GM21737 (cell line): ENCODE data around the gene SNRPD2.
A peak's percentile ranks its signal among the peaks of the same experiment; 100 is the strongest.

ENCODE experiments used
- ATAC-seq: cut with Tn5 transposase; IDR thresholded peaks from one replicate; pipeline ENCODE4 v1.9.1; 2021; ENCODE audit warnings: mild to moderate bottlenecking, moderate library complexity; ENCODE audit not compliant: unreplicated experiment

SNRPD2 gene

DNA sequence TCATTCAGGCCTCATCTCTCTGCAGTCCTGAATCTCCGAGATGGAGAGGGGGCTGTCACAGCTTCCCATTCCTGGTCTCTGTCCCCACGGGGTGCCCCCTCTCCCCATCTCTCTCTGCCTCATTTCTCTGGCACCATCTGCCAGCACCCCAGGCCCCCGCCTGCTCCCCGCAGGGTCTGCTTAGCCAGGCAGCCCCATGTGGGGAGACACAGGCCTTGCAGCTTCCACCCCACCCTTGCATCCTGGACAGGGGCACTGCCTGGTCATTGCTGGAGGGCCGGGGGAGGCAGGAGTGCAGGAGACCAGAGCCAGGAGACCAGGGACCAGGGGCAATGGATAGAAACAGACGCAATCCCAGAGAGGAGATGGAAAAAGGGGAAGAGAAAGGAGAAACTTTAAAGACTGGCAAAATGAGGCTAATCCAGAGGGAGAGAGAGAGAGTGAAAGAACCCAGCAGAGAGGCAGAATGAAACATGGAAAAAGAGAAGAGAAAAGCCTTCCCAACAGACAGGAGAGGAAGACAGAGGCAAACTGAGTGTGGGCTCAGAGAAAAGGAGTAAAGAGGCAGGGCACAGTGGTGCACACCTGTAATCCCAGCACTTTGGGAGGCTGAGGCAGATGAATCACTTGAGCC is 32.5 kb downstream of the SNRPD2 start:
- no peak for ATAC-seq

GRCh38 chr19:45657520-45658167 is 34.1 kb downstream of the SNRPD2 start:
- no peak for ATAC-seq

- no peak for ATAC-seq
These were observed 36.7 kb downstream of the SNRPD2 start for GRCh38 chr19:45655073-45655472.

DNA sequence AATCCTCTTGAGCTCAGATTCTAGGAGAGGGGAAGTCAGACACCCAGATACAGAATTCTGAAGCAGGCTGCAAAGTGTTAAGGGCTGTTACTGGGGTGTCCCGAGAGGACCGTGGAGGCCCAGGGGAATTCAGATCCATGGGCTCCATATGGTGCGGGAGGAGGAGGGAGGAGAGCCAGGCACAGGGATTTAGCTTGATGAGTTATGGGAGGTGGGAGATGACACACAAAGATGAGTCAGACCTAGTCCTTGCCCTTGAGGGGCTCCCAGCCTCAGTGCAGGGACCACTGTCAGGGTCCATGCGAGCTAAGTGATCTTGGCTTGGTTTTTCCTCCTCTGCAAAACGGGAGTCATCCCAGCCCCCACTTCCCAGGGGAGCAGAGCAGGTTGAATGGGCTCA is 38.1 kb downstream of the SNRPD2 start:
- no peak for ATAC-seq

- no peak for ATAC-seq
These were observed 41.0 kb downstream of the SNRPD2 start for GRCh38 chr19:45650722-45651121.

- ATAC-seq, result no peak
These were observed 45.4 kb downstream of the SNRPD2 start for GRCh38 chr19:45646345-45646698.

DNA sequence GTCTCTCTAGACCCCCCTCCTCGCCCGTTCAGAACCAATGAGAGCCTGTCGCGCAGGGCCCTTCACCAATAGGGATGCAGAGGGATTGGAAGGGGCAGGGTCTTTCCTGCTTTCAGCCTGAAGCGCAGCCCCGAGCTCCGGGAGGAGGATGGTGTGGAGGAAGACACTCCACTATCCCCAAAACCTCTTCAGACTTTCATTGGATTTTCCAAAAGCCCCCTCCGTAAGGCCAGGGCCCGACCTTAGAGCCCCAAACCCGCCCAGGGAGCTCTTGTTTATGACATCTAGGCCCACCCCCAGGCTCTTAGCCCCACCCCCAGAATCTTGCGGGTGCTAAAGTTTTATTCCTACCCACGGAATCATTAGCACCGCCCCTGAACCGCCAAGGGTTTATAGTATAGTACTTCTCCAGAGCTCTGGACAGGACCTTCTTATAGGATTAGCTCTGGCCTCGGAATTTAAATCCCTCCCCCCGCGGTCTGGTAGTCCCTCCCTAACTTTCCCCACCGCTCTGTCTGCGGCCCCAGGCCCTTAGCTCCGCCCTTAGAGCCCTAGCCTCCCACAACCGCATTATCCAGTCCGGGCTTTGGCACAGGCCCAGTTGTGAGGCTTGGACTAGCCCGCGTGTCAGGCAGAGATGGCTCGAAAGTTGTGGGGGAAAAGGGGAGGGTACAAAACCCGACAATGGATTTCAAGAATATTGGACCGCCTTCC is 46.0 kb downstream of the SNRPD2 start:
- no peak for ATAC-seq

- no peak for ATAC-seq
These were observed 46.6 kb downstream of the SNRPD2 start for GRCh38 chr19:45645068-45645630.

GRCh38 chr19:45643927-45644771 is 47.6 kb downstream of the SNRPD2 start:
- no peak for ATAC-seq

DNA sequence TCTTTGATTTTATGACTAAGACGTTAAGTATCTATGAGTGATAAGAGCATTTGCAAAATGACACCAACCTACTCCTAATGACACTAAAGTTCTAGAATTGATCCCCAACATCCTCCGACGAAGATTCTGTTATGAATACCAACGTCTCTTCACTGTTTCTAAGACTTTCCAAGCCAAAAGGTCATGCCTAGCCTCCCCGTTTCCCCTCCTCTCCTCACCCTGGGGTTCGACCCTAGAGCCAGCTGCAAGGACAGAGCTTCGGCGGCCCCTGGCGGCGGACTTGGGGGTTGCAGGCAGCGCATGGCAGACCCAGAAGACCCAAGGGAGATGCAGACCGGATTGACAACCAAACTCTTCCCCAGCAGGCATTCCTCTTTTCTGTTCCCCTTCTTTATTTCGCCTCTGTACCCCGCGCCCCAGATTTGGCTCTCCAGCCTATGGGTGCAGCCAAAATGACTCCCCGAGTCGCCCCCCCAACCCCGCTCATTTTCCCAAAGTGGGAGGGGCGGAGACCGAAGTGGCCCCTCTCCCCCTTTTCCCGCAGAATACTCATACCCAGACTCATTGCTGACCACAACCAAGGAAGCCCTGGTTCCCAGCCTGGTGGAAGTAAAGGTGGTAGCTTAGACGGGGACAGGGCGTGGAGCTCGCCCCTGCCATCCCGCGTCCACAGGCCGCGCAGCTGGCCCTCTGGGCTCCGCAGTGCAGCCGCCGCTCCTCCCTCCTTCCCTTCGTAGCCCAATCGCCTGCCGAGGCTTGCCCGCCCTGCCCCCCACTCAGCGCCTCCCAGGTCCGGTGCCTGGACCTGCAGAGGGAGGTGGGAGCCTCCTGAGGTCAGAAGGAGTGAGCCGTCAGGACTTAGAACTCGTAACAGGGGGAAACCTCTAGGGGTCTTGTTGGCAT is 48.5 kb downstream of the SNRPD2 start:
- ATAC-seq, result peak; percentile 32

DNA sequence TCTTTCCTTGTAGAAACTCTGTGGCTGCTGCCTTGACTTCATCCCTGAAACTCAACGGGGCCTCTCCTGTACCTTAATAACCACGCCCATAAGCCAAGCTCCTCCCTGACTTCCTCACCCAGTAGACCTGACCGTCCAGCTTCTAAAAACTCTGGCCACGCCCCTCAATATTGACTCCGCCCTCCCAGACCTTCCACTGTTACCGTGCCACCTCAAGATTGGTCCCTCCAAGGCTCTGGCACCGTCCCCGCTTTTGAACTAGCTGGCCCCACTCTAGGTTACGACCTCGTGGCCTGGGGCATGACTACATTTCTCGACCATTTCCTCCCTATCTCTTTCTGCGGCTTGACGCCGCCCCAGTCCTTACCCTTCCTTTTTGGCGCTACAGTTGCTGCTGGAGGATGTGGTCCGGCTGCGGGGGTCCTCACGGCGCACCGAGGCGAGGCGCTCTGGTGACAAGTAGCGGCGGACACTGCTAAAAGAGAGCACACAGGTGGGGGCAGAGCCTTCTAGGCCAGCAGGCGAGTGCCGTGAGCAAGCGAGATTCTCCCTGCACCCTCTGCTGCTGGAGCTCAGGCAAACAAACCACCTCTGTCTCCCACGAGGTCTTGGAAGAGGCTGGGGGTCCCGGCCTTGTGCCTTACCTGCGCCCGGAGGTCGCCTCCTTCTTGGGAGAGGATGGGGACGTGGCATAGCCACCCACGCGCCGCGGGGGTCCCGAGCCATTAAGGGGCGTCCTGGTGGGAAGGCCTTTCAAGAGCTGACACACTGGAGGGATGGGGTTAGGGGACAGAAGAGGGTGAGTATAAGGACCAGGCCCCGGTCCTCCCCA is 50.3 kb downstream of the SNRPD2 start:
- peak; percentile 39 for ATAC-seq

- ATAC-seq, result no peak
These were observed 50.9 kb downstream of the SNRPD2 start for GRCh38 chr19:45640849-45641273.

DNA sequence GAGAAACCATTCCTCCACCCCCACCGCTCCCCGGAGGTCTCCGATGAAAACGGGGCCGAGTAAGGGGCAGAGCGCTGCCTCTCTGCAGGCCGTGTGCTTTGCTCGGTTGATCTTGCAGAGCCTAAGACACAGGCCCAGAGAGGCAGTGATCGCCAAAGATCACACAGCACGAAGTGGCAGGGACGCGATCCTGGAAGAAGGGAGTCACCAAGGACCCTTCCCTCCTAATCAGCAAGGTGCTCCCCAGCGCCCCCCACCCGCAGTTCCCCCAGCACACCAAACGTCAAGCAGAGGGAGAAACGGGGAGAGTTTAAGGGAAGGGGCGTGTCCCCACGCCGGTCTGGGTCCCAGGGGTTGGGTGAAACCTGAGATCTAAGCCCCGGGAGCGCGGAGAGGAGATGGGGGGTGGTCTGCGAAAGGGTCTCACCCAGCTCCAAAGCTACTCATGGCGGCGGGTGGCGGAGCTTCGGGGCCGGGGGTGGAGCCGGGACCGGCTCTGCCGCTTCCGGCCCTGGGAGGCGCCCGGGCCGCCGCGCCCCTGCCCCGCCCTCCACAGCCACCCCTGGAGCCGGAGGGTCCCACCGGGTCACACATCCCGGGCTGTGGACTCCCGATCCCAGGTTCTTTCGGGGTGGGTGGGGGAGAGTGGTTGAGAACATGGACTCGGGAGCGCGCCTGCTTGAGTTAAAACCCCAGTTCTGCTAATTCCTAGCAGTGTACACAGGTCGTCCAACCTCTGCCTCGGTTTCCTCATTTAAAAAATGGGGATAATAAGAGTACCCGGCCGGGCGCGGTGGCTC is 52.6 kb downstream of the SNRPD2 start, which contains the start of gene EML2:
EML2 (minus strand) TSS at position 468 of the 800 bp plus-strand sequence; CDS start at position 447, 21 bp downstream.
- ATAC-seq, result no peak

- ATAC-seq, result no peak
These were observed 53.7 kb downstream of the SNRPD2 start for GRCh38 chr19:45637890-45638667.
